ENCODE measurements around the gene UBASH3B. TPM values are rescaled to one million over a fixed set of nuclear protein-coding genes. Genes with fewer than 3 reads are reported as not detected.
A peak's percentile ranks its signal among the peaks of the same experiment; 100 is the strongest.

UBASH3B gene
- total RNA-seq, 2 experiments from 2014 or later, result 24.5 to 28.6 TPM

GRCh38 chr11:122671400-122671891, 15.9 kb downstream of the UBASH3B start:
- ChIA-PET POLR2A (interaction anchor here (1.8 to 5.4 kb wide), 2 partner anchors 16 to 25 kb away, joined by 4 to 44 read pairs; partner anchors contain the start of gene UBASH3B), CTCF (interaction anchor here (1.0 kb wide), 1 partner anchor 13 kb away, joined by 3 read pairs; no protein-coding TSS in a partner anchor)
- Histone ChIP-seq H3K36me3 (ENCODE audit: insufficient read depth, low read length) (peaks cover 8% of the 10 kb centered on the region), H3K9me3 (ENCODE audit: control insufficient read depth in 1 of 2, insufficient read depth in 1 of 2, low read length in 2 of 2) (no peaks in the 10 kb centered on the region), H3K4me1 (ENCODE audit: insufficient read depth, low read length) (peaks cover 99% of the 10 kb centered on the region), H3K4me3 (ENCODE audit: low read length) (no peak overlapping the region), H3K27me3 (ENCODE audit: control insufficient read depth in 1 of 2, insufficient read depth in 2 of 2, low read length in 2 of 2) (no peaks in the 10 kb centered on the region), H3K27ac (ENCODE audit: low read depth in 1 of 2, low read length in 2 of 2) (no peak overlapping the region)
- Mint-ChIP-seq H3K36me3 (ENCODE audit: low read depth) (peaks cover 18% of the 10 kb centered on the region), H3K27me3 (no peaks in the 10 kb centered on the region), H3K4me3 (no peak overlapping the region), H3K27ac (peak overlapping the region; percentile 56), H3K9me3 (no peaks in the 10 kb centered on the region), H3K4me1 (ENCODE audit: low read depth) (peaks cover 81% of the 10 kb centered on the region)
- ATAC-seq (ENCODE audit: poor library complexity), result no peak
- intact Hi-C loops (cut with DNase I, micrococcal nuclease), result no loop called here
- DNase-seq, result no peak
- no peak for TF ChIP-seq CTCF (IDR thresholded peaks at IDR 0.05)

GRCh38 chr11:122672892-122673291, 17.4 kb downstream of the UBASH3B start:
- DNase-seq (no peak), ATAC-seq (ENCODE audit: poor library complexity) (no peak)
- Mint-ChIP-seq H3K4me1 (ENCODE audit: low read depth) (peaks cover 83% of the 10 kb centered on the region), H3K27me3 (no peaks in the 10 kb centered on the region), H3K9me3 (no peaks in the 10 kb centered on the region), H3K4me3 (peak overlapping the region; percentile 74), H3K27ac (peak overlapping the region; percentile 73), H3K36me3 (ENCODE audit: low read depth) (peaks cover 14% of the 10 kb centered on the region)
- TF ChIP-seq CTCF (IDR thresholded peaks at IDR 0.05), result no peak
- intact Hi-C loops (cut with DNase I, micrococcal nuclease), result loop anchor here in 1 of 2 experiments (2.0 kb wide), 1 partner anchor 14 kb away; no protein-coding TSS in a partner anchor
- Histone ChIP-seq H3K27me3 (ENCODE audit: control insufficient read depth in 1 of 2, insufficient read depth in 2 of 2, low read length in 2 of 2) (no peaks in the 10 kb centered on the region), H3K9me3 (ENCODE audit: control insufficient read depth in 1 of 2, insufficient read depth in 1 of 2, low read length in 2 of 2) (no peaks in the 10 kb centered on the region), H3K4me3 (ENCODE audit: low read length) (no peak overlapping the region), H3K27ac (ENCODE audit: low read depth in 1 of 2, low read length in 2 of 2) (no peak overlapping the region), H3K36me3 (ENCODE audit: insufficient read depth, low read length) (peaks cover 8% of the 10 kb centered on the region), H3K4me1 (ENCODE audit: insufficient read depth, low read length) (peaks cover 98% of the 10 kb centered on the region)
- CTCF ChIA-PET, result interaction anchor here (1.4 kb wide), 1 partner anchor 17 kb away, joined by 5 read pairs; the partner anchor contains the start of gene UBASH3B
- POLR2A ChIA-PET, result interaction anchor here (2.9 to 4.0 kb wide), 3 partner anchors 16 to 75 kb away, joined by 13 to 43 read pairs (median 39); partner anchors contain the start of gene UBASH3B

- peak overlapping the region; percentile 85 for H3K27ac Mint-ChIP-seq
- ChIA-PET CTCF (interaction anchor here (1.4 kb wide), 1 partner anchor 18 kb away, joined by 5 read pairs; the partner anchor contains the start of gene UBASH3B), POLR2A (interaction anchor here (0.6 to 4.2 kb wide), 10 partner anchors 10 to 75 kb away, joined by 3 to 91 read pairs (median 24); partner anchors contain the start of gene UBASH3B)
- TF ChIP-seq CTCF (IDR thresholded peaks at IDR 0.05), result no peak
- Histone ChIP-seq H3K4me1 (ENCODE audit: insufficient read depth, low read length) (peaks cover 98% of the 10 kb centered on the region), H3K27me3 (ENCODE audit: control insufficient read depth in 1 of 2, insufficient read depth in 2 of 2, low read length in 2 of 2) (no peaks in the 10 kb centered on the region), H3K36me3 (ENCODE audit: insufficient read depth, low read length) (peaks cover 8% of the 10 kb centered on the region), H3K9me3 (ENCODE audit: control insufficient read depth in 1 of 2, insufficient read depth in 1 of 2, low read length in 2 of 2) (no peaks in the 10 kb centered on the region), H3K4me3 (ENCODE audit: low read length) (no peak overlapping the region), H3K27ac (ENCODE audit: low read depth in 1 of 2, low read length in 2 of 2) (peak overlapping the region in 1 of 2 donors; percentile 9)
- H3K27me3 Mint-ChIP-seq, result no peaks in the 10 kb centered on the region
- peaks cover 83% of the 10 kb centered on the region for H3K4me1 Mint-ChIP-seq (ENCODE audit: low read depth)
- ATAC-seq (ENCODE audit: poor library complexity) (no peak), DNase-seq (no peak)
- intact Hi-C loops (cut with DNase I, micrococcal nuclease), result loop anchor here (2.0 kb wide), 3 partner anchors 15 to 23 kb away; no protein-coding TSS in a partner anchor
- H3K36me3 Mint-ChIP-seq (ENCODE audit: low read depth), result peaks cover 14% of the 10 kb centered on the region
- H3K4me3 Mint-ChIP-seq, result no peak overlapping the region
- H3K9me3 Mint-ChIP-seq, result no peaks in the 10 kb centered on the region
Observed at GRCh38 chr11:122673701-122674100, 18.2 kb downstream of the UBASH3B start.

All from CD4-positive, alpha-beta T cell (primary cell).